Stomach (tissue), 9 donors: Measurements from ENCODE around the gene OSBPL6. TPM values are rescaled to one million over a fixed set of nuclear protein-coding genes. Genes with fewer than 3 reads are reported as not detected.

Source experiments
- DNase-seq, 2 donors: peaks; one replicate each; pipeline versions ENCODE4 v3.0.0 to v3.0.0-alpha.2; 2013 to 2019
- H3K27ac ChIP-seq, 5 donors: fragments of 200-600 bp in 4 of 5; sonication (generic) in 4 of 5; one replicate each; pipeline ENCODE4 v1.5.1; 2013 to 2019; ENCODE audit warnings: mild to moderate bottlenecking in 1 of 5, moderate library complexity in 1 of 5
- H3K27me3 ChIP-seq, 3 donors: fragments of 200-600 bp; sonication (generic); one replicate each; pipeline ENCODE4 v1.5.1; 2017 to 2019; ENCODE audit warnings: mixed run types in 1 of 3
- H3K36me3 ChIP-seq, 4 donors: fragments of 200-600 bp; sonication (generic); 1 replicate in 3 of 4; 2 replicates in 1 of 4; pipeline ENCODE4 v1.5.1; 2016 to 2019
- H3K4me1 ChIP-seq, 4 donors: fragments of 200-600 bp; sonication (generic); one replicate each; pipeline ENCODE4 v1.5.1; 2016 to 2019
- H3K4me3 ChIP-seq, 4 donors: fragments of 200-600 bp; sonication (generic) in 3 of 4; one replicate each; pipeline ENCODE4 v1.5.1; 2016 to 2019; ENCODE audit warnings: mild to moderate bottlenecking in 1 of 4
- H3K9me3 ChIP-seq, 4 donors: fragments of 200-600 bp; sonication (generic); one replicate each; pipeline ENCODE4 v1.5.1; 2016 to 2019
- EP300 ChIP-seq: sonication (generic); formaldehyde crosslinking; IDR thresholded peaks from one replicate; pipeline ENCODE4 v1.6.1; 2017; ENCODE audit warnings: antibody characterized with exemption
- POLR2A ChIP-seq, 4 donors: fragments of 450-650 bp; IDR thresholded peaks; one replicate each; pipeline ENCODE4 v1.6.1; 2016; ENCODE audit warnings: antibody characterized with exemption in 4 of 4, control low read depth in 2 of 4, mild to moderate bottlenecking in 1 of 4, moderate library complexity in 1 of 4
- POLR2AphosphoS5 ChIP-seq, 3 donors: sonication (generic); formaldehyde crosslinking; IDR thresholded peaks; one replicate each; pipeline ENCODE4 v1.6.1; 2016; ENCODE audit warnings: antibody characterized with exemption in 3 of 3
- WGBS, 5 donors: extraction: QIAGEN DNeasy Blood & Tissue Kit in 3 of 5; methylation state at CpG; one replicate each; pipeline versions ENCODE4 v1.1.5 to v1.1.7; 2013 to 2018; 5-methylcytosine and 5-hydroxymethylcytosine counted together
- intact Hi-C: fragments of 100-400 bp; cut with DNase I; formaldehyde crosslinking; loops from one replicate; pipeline ENCODE4 v1.15.1; 2023; ENCODE audit warnings: low total_unique reads
- polyA plus RNA-seq, 3 donors: library from polyadenylated mRNA; stranded (reverse); fragments of 200-250 nt; gene quantifications; one replicate each; pipeline ENCODE4 v1.2.3, GENCODE V29; 2013
- total RNA-seq, 5 donors: library from RNA; depleted of rRNA; stranded (reverse); fragments of >200 nt; gene quantifications; one replicate each; pipeline versions ENCODE4 v1.1.0 to v1.2.3, GENCODE V29; 2014 to 2016
- TF ChIP-seq, protein P1 (sequence below), 7 experiments: fragments of 450-650 bp in 4 of 7; fragments of 200-600 bp in 3 of 7; sonication (generic) in 3 of 7; IDR thresholded peaks; one replicate each; pipeline ENCODE4 v1.5.1; 2016 to 2019; ENCODE audit warnings: antibody characterized with exemption in 7 of 7, control low read depth in 2 of 7, mild to moderate bottlenecking in 1 of 7
- donor health status: healthy with polysubstance abuse.
- donor health status: Bipolar disorder and iron deficiency.
- donor health status: healthy.

OSBPL6 gene
- total and polyA plus RNA-seq, 8 donors = 0.29 to 77.6 (median 0.98) TPM

DNA sequence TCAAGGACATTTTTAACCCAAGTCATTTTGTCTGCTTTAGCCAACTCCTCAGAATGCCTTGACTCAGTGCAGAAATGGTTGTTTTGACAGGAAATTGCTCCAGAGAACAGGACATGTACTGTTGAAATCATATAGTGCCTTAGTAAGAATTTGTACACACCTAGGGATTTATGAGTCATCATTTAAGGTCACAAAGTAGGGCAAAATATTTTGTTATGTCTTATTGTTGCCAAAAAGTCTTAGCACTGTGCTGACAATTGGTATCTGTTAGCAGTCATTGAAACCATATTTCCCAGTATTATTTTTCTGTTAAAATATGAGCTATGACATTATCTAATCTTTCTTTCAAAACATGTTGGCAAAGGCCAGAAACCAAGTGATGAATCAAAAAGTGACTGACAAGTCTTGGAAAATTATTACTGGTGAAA lies 104.5 kb downstream of the OSBPL6 start:
- DNase-seq = no peak
- no peaks in the 10 kb centered on the region for H3K27me3 ChIP-seq
- no peaks in the 10 kb centered on the region for H3K36me3 ChIP-seq
- no peak overlapping the region for H3K4me3 ChIP-seq
- no peak overlapping the region for H3K27ac ChIP-seq
- H3K4me1 ChIP-seq = no peaks in the 10 kb centered on the region
- TF ChIP-seq POLR2AphosphoS5 (IDR thresholded peaks at IDR 0.05) (no peak), POLR2A (IDR thresholded peaks at IDR 0.05) (no peak), EP300 (no peak)
- TF ChIP-seq, protein P1, sequence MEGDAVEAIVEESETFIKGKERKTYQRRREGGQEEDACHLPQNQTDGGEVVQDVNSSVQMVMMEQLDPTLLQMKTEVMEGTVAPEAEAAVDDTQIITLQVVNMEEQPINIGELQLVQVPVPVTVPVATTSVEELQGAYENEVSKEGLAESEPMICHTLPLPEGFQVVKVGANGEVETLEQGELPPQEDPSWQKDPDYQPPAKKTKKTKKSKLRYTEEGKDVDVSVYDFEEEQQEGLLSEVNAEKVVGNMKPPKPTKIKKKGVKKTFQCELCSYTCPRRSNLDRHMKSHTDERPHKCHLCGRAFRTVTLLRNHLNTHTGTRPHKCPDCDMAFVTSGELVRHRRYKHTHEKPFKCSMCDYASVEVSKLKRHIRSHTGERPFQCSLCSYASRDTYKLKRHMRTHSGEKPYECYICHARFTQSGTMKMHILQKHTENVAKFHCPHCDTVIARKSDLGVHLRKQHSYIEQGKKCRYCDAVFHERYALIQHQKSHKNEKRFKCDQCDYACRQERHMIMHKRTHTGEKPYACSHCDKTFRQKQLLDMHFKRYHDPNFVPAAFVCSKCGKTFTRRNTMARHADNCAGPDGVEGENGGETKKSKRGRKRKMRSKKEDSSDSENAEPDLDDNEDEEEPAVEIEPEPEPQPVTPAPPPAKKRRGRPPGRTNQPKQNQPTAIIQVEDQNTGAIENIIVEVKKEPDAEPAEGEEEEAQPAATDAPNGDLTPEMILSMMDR (IDR thresholded peaks at IDR 0.05) = no peak
- intact Hi-C loops = no loop called here
- no peaks in the 10 kb centered on the region for H3K9me3 ChIP-seq

DNA sequence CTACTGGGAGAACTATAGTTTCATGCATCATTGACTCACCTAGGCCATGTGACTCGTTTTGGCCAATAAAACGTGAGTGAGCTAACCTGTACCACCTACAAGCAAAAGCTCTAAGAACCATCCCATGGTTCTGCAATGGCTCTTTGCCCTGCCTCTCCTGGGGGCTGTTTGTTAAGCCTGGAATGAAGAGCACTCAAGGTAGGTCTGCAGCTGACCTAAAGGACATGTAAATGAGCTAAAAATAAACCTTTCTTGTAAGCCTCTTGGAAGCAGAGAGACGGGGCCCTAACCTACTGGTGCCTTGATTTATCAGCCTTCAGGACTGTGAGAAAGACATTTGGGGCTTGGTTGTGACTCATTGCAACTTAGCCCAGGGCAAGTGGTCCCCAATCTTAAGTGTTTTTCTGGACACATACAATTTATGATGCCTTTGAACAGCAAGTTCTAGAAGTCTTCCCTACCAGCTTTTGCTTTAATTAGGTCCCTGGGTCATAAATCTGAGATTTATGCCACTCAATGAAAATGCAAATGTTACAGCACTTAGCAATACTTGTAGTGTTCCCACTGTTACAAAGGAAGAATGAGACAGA lies 107.4 kb downstream of the OSBPL6 start:
- Histone ChIP-seq H3K4me1 (no peaks in the 10 kb centered on the region), H3K36me3 (no peaks in the 10 kb centered on the region), H3K27me3 (no peaks in the 10 kb centered on the region), H3K27ac (no peak overlapping the region), H3K9me3 (no peaks in the 10 kb centered on the region), H3K4me3 (no peak overlapping the region)
- intact Hi-C loops = no loop called here
- no peak for DNase-seq
- no peak for TF ChIP-seq POLR2AphosphoS5 (IDR thresholded peaks at IDR 0.05)
- 71 to 81% (median 80%) methylated on average over 3 of the region's 3 CpGs for WGBS, 5 donors

DNA sequence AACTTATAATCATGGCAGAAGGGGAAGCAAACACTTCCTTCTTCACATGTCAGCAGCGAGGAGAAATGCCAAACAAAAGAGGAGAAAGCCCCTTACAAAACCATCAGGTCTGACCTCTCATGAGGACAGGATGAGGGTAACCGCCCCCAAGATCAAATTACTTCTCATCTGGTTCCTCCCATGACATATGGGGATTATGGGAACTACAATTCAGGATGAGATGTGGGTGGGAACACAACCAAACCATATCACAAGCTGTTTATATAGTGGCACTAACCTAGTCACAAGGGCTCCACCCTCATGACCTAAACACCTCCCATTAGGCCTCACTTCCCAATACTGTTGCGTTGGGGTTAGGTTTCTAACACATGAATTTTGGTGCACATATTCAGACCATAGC lies 110.0 kb downstream of the OSBPL6 start:
- TF ChIP-seq, protein P1 (IDR thresholded peaks at IDR 0.05) = no peak
- TF ChIP-seq POLR2A (IDR thresholded peaks at IDR 0.05) (no peak), EP300 (no peak), POLR2AphosphoS5 (IDR thresholded peaks at IDR 0.05) (no peak)
- no peaks in the 10 kb centered on the region for H3K36me3 ChIP-seq
- WGBS, 5 donors = 71 to 86% (median 73%) methylated on average over 3 of the region's 3 CpGs
- no peak overlapping the region for H3K4me3 ChIP-seq
- DNase-seq = no peak
- no peaks in the 10 kb centered on the region for H3K27me3 ChIP-seq
- H3K27ac ChIP-seq = no peak overlapping the region
- H3K4me1 ChIP-seq = no peaks in the 10 kb centered on the region
- intact Hi-C loops = no loop called here
- H3K9me3 ChIP-seq = no peaks in the 10 kb centered on the region

DNA sequence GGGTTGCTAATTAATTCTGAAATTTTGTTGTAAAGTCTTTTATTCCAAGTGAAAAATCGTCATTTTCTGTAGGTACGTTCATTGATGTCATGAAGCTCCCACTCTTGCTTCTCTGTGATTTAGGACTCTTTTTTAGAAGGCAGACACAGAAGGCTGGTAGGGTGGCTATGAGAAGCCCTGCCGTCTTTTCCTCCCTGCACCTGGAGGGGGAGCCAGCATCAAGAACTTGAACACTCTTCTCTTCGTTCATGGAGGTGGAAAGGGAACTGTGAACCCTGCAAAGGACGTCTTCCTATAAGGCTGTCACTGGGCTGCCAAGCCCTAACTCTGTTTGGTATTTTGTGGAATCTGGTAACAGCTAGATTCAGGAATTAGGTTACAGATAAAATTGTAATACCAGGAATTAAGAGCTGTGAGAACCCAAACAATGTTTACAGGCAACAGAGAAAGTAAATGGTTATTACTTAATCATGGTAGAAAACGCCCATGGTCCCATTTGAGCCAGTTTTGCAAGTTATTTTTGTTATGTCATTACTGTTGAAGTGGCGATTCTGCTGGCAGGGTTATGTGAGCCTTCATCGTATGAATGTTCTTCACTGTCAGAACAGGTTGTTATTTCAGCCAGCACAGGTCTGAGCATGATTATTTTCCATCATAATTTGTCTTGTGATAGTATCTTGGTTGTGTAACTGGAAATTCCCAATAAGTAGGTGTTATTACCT lies 112.2 kb downstream of the OSBPL6 start:
- Histone ChIP-seq H3K36me3 (no peaks in the 10 kb centered on the region), H3K4me1 (no peaks in the 10 kb centered on the region), H3K27ac (no peak overlapping the region), H3K27me3 (no peaks in the 10 kb centered on the region), H3K9me3 (no peaks in the 10 kb centered on the region), H3K4me3 (no peak overlapping the region)
- peak in 1 of 2 donors; percentile 60 for DNase-seq
- TF ChIP-seq, protein P1 (IDR thresholded peaks at IDR 0.05) = peak in 2 of 7 experiments; percentile 8 to 20
- no peak for TF ChIP-seq POLR2AphosphoS5 (IDR thresholded peaks at IDR 0.05)
- intact Hi-C loops = no loop called here
- 36 to 40% (median 38%) methylated on average over 8 of the region's 8 CpGs for WGBS, 5 donors

DNA sequence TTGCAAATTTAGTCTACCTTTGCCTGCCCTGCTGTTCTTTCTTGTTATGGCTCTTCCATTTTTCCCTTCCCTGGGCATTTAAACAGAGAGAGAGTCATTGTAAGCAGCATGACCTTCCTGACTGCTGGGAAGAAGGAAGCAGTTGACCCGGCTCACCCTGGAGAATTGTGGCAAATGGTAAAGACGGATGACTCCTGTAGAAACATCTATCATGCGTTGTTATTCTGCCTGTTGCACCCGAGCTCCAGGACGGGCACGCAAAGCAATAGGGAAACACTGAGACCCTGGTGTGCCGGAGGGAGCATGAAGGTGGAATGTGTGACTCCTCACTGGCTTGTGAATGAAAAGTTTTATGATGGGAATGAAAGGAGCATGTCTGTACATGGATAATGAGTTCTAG lies 113.3 kb downstream of the OSBPL6 start:
- WGBS, 5 donors = 56 to 73% (median 69%) methylated on average over 7 of the region's 7 CpGs
- H3K4me1 ChIP-seq = no peaks in the 10 kb centered on the region
- no peak overlapping the region for H3K4me3 ChIP-seq
- intact Hi-C loops = no loop called here
- TF ChIP-seq POLR2AphosphoS5 (IDR thresholded peaks at IDR 0.05) = no peak
- H3K27ac ChIP-seq = no peak overlapping the region
- no peaks in the 10 kb centered on the region for H3K9me3 ChIP-seq
- DNase-seq = no peak
- no peaks in the 10 kb centered on the region for H3K27me3 ChIP-seq
- no peaks in the 10 kb centered on the region for H3K36me3 ChIP-seq
